Measurements from ENCODE around the gene SBF1. TPM values are rescaled to one million over a fixed set of nuclear protein-coding genes. Genes with fewer than 3 reads are reported as not detected.

SBF1 gene
- total RNA-seq, 2 donors from 2014 or later, result 89.9 to 90.1 TPM

DNA sequence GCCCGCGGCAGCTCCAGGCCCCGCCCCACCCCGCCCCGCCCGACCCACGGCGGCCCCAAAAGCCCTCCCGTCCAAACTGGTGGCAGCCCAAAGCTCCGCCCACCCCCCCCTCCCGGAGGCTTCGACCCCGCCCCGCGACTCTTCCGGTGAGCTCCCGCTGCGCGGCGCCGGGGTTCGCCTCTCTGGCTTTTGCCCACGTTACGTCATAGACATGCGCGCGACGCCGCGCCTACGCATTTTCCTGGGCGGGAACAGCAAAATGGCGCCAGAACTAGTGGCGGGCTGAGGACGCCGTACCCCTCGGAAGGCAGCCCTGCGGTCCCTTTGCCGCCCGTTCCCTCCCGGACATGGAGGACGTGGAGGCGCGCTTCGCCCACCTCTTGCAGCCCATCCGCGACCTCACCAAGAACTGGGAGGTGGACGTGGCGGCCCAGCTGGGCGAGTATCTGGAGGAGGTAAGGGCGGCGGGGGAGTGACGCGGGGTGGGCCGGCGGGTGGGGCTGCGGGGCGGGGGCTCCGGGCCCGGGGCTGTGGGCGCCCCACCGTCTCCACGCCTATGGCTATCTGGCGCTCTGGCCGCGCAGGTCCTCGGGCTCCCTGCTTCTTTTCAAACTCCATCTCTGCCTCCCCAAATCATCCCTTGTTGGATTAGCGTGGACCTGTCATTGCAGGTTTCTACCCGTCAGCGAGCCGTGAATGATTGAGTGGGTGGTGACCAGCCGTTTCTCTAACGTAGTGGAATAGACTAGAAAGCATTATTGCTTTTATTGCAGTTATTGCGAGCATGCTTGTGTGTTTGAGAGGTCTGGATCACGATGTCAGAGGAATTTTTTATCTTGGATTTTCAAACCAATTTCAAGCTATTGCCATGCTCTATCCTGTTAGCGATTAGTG lies 33.4 kb upstream of the SBF1 start, which contains the start of gene NCAPH2:
TSS of gene NCAPH2 (plus strand) at position 234 of the 894 bp plus-strand sequence. CDS start at position 348, 114 bp downstream.
- H3K4me1 ChIP-seq (ENCODE audit: control insufficient read depth, insufficient read depth, low read length), result peaks cover 8% of the 10 kb centered on the region
- H3K27me3 ChIP-seq (ENCODE audit: control insufficient read depth, insufficient read depth, low read length, poor library complexity, severe bottlenecking), result no peaks in the 10 kb centered on the region
- no peaks in the 10 kb centered on the region for H3K9me3 ChIP-seq (ENCODE audit: control insufficient read depth, low read length)
- Mint-ChIP-seq H3K9me3 (no peaks in the 10 kb centered on the region), H3K27me3 (ENCODE audit: insufficient read depth) (no peaks in the 10 kb centered on the region), H3K4me3 (peak within 1 kb of the TSS; percentile 95), H3K36me3 (ENCODE audit: low read depth) (peaks cover 5% of the 10 kb centered on the region), H3K4me1 (peaks cover 8% of the 10 kb centered on the region), H3K27ac (peak within 1 kb of the TSS; percentile 97)
- H3K27ac ChIP-seq (ENCODE audit: low read depth, low read length), result peak within 1 kb of the TSS; percentile 94
- peaks cover 20% of the 10 kb centered on the region for H3K36me3 ChIP-seq (ENCODE audit: control insufficient read depth, insufficient read depth, low read length)
- H3K4me3 ChIP-seq (ENCODE audit: low read length), result peak within 1 kb of the TSS; percentile 97
- H3K9ac ChIP-seq (ENCODE audit: extremely low read depth, low read length, poor library complexity, severe bottlenecking), result peak within 1 kb of the TSS; percentile 81
- DNase-seq, result no peak
- 1 to 5% methylated on average over 20 to 64 of the region's 76 CpGs for WGBS, 2 experiments (ENCODE audit: insufficient coverage in 1 of 2, insufficient read length in 1 of 2)
- TF ChIP-seq, protein P1, sequence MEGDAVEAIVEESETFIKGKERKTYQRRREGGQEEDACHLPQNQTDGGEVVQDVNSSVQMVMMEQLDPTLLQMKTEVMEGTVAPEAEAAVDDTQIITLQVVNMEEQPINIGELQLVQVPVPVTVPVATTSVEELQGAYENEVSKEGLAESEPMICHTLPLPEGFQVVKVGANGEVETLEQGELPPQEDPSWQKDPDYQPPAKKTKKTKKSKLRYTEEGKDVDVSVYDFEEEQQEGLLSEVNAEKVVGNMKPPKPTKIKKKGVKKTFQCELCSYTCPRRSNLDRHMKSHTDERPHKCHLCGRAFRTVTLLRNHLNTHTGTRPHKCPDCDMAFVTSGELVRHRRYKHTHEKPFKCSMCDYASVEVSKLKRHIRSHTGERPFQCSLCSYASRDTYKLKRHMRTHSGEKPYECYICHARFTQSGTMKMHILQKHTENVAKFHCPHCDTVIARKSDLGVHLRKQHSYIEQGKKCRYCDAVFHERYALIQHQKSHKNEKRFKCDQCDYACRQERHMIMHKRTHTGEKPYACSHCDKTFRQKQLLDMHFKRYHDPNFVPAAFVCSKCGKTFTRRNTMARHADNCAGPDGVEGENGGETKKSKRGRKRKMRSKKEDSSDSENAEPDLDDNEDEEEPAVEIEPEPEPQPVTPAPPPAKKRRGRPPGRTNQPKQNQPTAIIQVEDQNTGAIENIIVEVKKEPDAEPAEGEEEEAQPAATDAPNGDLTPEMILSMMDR (conservative IDR thresholded peaks at IDR 0.05), result no peak

DNA sequence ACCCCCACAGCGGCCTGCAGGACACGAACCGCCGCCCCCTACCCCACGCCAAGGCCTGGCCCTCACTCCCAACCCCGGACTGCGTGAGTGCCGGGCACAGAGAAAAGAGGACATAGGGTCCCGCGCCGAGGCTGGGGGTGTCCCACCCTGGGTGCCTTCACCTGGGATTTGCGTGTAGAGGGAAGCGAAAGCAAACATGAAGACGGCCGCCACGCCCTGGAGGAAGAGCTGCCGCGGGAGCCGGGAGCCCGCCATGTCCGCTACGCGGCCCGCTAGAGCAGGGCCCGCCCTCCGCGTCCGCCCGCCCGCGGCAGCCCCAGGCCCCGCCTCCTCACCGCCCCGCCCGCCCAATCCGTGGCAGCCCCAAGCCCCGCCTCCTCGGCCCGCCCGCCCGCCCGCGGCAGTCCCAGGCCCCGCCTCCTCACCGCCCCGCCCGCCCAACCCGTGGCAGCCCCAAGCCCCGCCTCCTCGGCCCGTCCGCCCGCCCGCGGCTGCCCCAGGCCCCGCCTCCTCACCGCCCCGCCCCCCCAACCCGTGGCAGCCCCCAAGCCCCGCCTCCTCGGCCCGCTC lies 32.7 kb upstream of the SBF1 start, which contains the start of gene LMF2:
TSS of gene LMF2 (minus strand) at position 282 of the 570 bp plus-strand sequence. CDS start at position 255, 27 bp downstream.
- Histone ChIP-seq H3K4me3 (ENCODE audit: low read length) (peak within 1 kb of the TSS; percentile 97), H3K27ac (ENCODE audit: low read depth, low read length) (peak within 1 kb of the TSS; percentile 94), H3K9ac (ENCODE audit: extremely low read depth, low read length, poor library complexity, severe bottlenecking) (peak within 1 kb of the TSS; percentile 81), H3K4me1 (ENCODE audit: control insufficient read depth, insufficient read depth, low read length) (peaks cover 8% of the 10 kb centered on the region), H3K36me3 (ENCODE audit: control insufficient read depth, insufficient read depth, low read length) (peaks cover 15% of the 10 kb centered on the region), H3K27me3 (ENCODE audit: control insufficient read depth, insufficient read depth, low read length, poor library complexity, severe bottlenecking) (no peaks in the 10 kb centered on the region), H3K9me3 (ENCODE audit: control insufficient read depth, low read length) (no peaks in the 10 kb centered on the region)
- Mint-ChIP-seq H3K27ac (peak within 1 kb of the TSS; percentile 97), H3K4me1 (peaks cover 8% of the 10 kb centered on the region), H3K27me3 (ENCODE audit: insufficient read depth) (no peaks in the 10 kb centered on the region), H3K4me3 (peak within 1 kb of the TSS; percentile 95), H3K9me3 (no peaks in the 10 kb centered on the region), H3K36me3 (ENCODE audit: low read depth) (peaks cover 5% of the 10 kb centered on the region)
- 0% methylated on average over 1 to 43 of the region's 62 CpGs for WGBS, 2 experiments (ENCODE audit: insufficient coverage in 1 of 2, insufficient read length in 1 of 2)
- DNase-seq, result peak; percentile 99
- TF ChIP-seq, protein P1 (conservative IDR thresholded peaks at IDR 0.05), result no peak

DNA sequence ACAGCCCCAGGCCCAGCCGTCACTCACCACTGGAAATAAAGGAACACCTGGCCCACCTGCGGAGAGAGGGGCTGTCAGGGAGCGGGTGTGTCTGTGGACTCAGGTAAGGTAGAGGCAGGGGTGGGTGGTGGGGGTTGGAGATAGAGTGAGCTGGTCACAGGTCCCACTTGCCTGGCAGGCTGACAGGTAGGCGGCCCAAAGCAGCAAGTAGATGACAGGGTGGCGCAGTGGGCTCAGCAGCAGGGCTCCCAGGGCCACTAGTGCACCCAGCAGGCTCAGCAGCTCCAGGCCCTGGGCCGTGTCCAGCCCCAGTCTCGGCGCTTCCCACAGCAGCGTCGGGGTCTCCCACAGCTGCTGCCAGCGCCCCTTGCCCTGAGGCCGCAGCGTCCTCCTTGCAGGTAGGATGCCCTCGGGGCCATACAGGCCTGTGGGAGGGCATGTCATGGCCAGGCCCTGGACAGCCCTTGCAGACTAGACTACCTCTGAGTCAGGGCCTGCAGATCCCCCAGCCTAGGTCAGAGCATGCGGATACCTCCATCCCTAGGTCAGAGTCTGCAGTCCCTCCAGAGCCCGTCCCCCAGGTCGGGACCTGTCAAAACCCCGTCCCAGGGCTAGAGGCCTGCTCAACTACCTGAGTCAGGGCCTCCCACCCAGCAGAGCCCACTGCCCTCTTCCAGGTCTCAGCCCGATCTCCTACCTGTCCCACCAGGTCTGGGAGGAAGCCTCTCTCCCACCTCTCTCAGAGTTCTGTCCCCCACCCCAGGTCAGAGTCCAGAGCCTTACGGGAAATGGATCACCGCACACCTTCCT lies 32.0 kb upstream of the SBF1 start:
- Mint-ChIP-seq H3K27ac (peak overlapping the region; percentile 87), H3K4me1 (peaks cover 8% of the 10 kb centered on the region), H3K9me3 (no peaks in the 10 kb centered on the region), H3K27me3 (ENCODE audit: insufficient read depth) (no peaks in the 10 kb centered on the region), H3K36me3 (ENCODE audit: low read depth) (peaks cover 2% of the 10 kb centered on the region), H3K4me3 (peak overlapping the region; percentile 95)
- TF ChIP-seq, protein P1 (conservative IDR thresholded peaks at IDR 0.05), result no peak
- Histone ChIP-seq H3K9me3 (ENCODE audit: control insufficient read depth, low read length) (no peaks in the 10 kb centered on the region), H3K27me3 (ENCODE audit: control insufficient read depth, insufficient read depth, low read length, poor library complexity, severe bottlenecking) (no peaks in the 10 kb centered on the region), H3K27ac (ENCODE audit: low read depth, low read length) (no peak overlapping the region), H3K4me1 (ENCODE audit: control insufficient read depth, insufficient read depth, low read length) (peaks cover 8% of the 10 kb centered on the region), H3K36me3 (ENCODE audit: control insufficient read depth, insufficient read depth, low read length) (peaks cover 15% of the 10 kb centered on the region), H3K9ac (ENCODE audit: extremely low read depth, low read length, poor library complexity, severe bottlenecking) (peak overlapping the region; percentile 69), H3K4me3 (ENCODE audit: low read length) (peak overlapping the region; percentile 97)
- WGBS, 2 experiments (ENCODE audit: insufficient coverage in 1 of 2, insufficient read length in 1 of 2), result 45 to 47% methylated on average over 3 to 21 of the region's 21 CpGs
- DNase-seq, result peak; percentile 64
